Neural progenitor cell (in vitro differentiated cells): ENCODE results near the gene RNF26. TPM values are rescaled to one million over a fixed set of nuclear protein-coding genes. Genes with fewer than 3 reads are reported as not detected.
A peak's percentile ranks its signal among the peaks of the same experiment; 100 is the strongest.
"Not testable (repeated sequence)": the region's sequence is repeated elsewhere in the genome, so short reads cannot be mapped to it uniquely, and the experiment has no call there.

ENCODE experiments used
- DNase-seq: peaks from one replicate; pipeline ENCODE4 v3.0.0-alpha.2; 2016; ENCODE audit warnings: low spot score
- H2AFZ ChIP-seq: fragments of 200-600 bp; sonication (generic); replicated peaks from 2 replicates; pipeline ENCODE4 v1.6.1; 2016; ENCODE audit warnings: antibody characterized with exemption
- H3F3A ChIP-seq: fragments of 200-600 bp; sonication (generic); 2 replicates; pipeline ENCODE4 v1.6.1; 2016; ENCODE audit warnings: antibody characterized with exemption, low read depth
- H3K27ac ChIP-seq: fragments of 200-600 bp; sonication (generic); 2 replicates; pipeline ENCODE4 v1.5.1; 2016; ENCODE audit warnings: mild to moderate bottlenecking
- H3K27me3 ChIP-seq: fragments of 200-600 bp; sonication (generic); 2 replicates; pipeline ENCODE4 v1.6.1; 2016; ENCODE audit warnings: mild to moderate bottlenecking, moderate library complexity
- H3K36me3 ChIP-seq: fragments of 200-600 bp; sonication (generic); 2 replicates; pipeline ENCODE4 v1.5.1; 2016
- H3K4me1 ChIP-seq: fragments of 200-600 bp; sonication (generic); 2 replicates; pipeline ENCODE4 v1.6.1; 2016; ENCODE audit warnings: mixed run types
- H3K4me2 ChIP-seq: fragments of 200-600 bp; sonication (generic); 2 replicates; pipeline ENCODE4 v1.6.1; 2016
- H3K4me3 ChIP-seq: fragments of 200-600 bp; sonication (generic); 2 replicates; pipeline ENCODE4 v1.5.1; 2016
- H3K79me2 ChIP-seq: fragments of 200-600 bp; sonication (generic); 2 replicates; pipeline ENCODE4 v1.6.1; 2016; ENCODE audit warnings: low read depth
- H3K9ac ChIP-seq: fragments of 200-600 bp; sonication (generic); 2 replicates; pipeline ENCODE4 v1.6.1; 2016
- H3K9me3 ChIP-seq: fragments of 200-600 bp; sonication (generic); 2 replicates; pipeline ENCODE4 v1.5.1; 2016; ENCODE audit warnings: low read depth
- H4K20me1 ChIP-seq: fragments of 200-600 bp; sonication (generic); 2 replicates; pipeline ENCODE4 v1.6.1; 2016; ENCODE audit warnings: low read depth
- H3K27ac Mint-ChIP-seq: 3 replicates; pipeline ENCODE4 v1.8.0; 2021; ENCODE audit warnings: mixed read lengths
- H3K27me3 Mint-ChIP-seq: 2 replicates; pipeline ENCODE4 v1.8.0; 2022; ENCODE audit warnings: low read depth, mild to moderate bottlenecking, inconsistent platforms, moderate library complexity, mixed read lengths; ENCODE audit not compliant: insufficient read depth
- H3K36me3 Mint-ChIP-seq: 3 replicates; pipeline ENCODE4 v1.8.0; 2021; ENCODE audit warnings: mixed read lengths
- H3K4me1 Mint-ChIP-seq: 3 replicates; pipeline ENCODE4 v1.8.0; 2021; ENCODE audit warnings: mixed read lengths
- H3K4me3 Mint-ChIP-seq: 3 replicates; pipeline ENCODE4 v1.8.0; 2021; ENCODE audit warnings: mild to moderate bottlenecking, moderate library complexity, mixed read lengths
- H3K9me3 Mint-ChIP-seq: 3 replicates; pipeline ENCODE4 v1.8.0; 2020; ENCODE audit warnings: mixed read lengths
- CTCF ChIP-seq: fragments of 200-600 bp; sonication (generic); IDR thresholded peaks from 2 replicates; pipeline ENCODE4 v1.5.1; 2017; ENCODE audit warnings: antibody characterized with exemption, mild to moderate bottlenecking
- EZH2 ChIP-seq: fragments of 200-600 bp; sonication (generic); IDR thresholded peaks from 2 replicates; pipeline ENCODE4 v1.6.1; 2017; ENCODE audit warnings: antibody characterized with exemption, mild to moderate bottlenecking, moderate library complexity
- EZH2phosphoT487 ChIP-seq: fragments of 200-600 bp; sonication (generic); IDR thresholded peaks from 2 replicates; pipeline ENCODE4 v1.6.1; 2017; ENCODE audit warnings: antibody characterized with exemption
- total RNA-seq: library from RNA; depleted of rRNA; stranded (reverse); fragments of >200 nt; gene quantifications from 2 replicates; pipeline ENCODE4 v1.2.3, GENCODE V29; 2015; ENCODE audit warnings: low replicate concordance

RNF26 gene
- total RNA-seq, 1 donor from 2014 or later: 17.1 TPM

GRCh38 chr11:119380827-119381180, 46.5 kb downstream of the RNF26 start:
- no peak overlapping the region for H3K9ac ChIP-seq
- H3K4me1 Mint-ChIP-seq: peaks cover 32% of the 10 kb centered on the region
- TF ChIP-seq EZH2 (no peak), CTCF (no peak), EZH2phosphoT487 (no peak)
- no peak overlapping the region for H3K27ac Mint-ChIP-seq
- H3K4me2 ChIP-seq: peak overlapping the region; percentile 91
- peaks cover 6% of the 10 kb centered on the region for H4K20me1 ChIP-seq
- no peaks in the 10 kb centered on the region for H3K36me3 Mint-ChIP-seq
- H3K4me1 ChIP-seq: peaks cover 52% of the 10 kb centered on the region
- H3K4me3 Mint-ChIP-seq: no peak overlapping the region
- no peaks in the 10 kb centered on the region for H3K9me3 ChIP-seq
- H3K27ac ChIP-seq: no peak overlapping the region
- peaks cover 54% of the 10 kb centered on the region for H3F3A ChIP-seq
- H3K36me3 ChIP-seq: no peaks in the 10 kb centered on the region
- H3K27me3 ChIP-seq: peaks cover 22% of the 10 kb centered on the region
- H2AFZ ChIP-seq: peak overlapping the region; percentile 80
- H3K4me3 ChIP-seq: peak overlapping the region; percentile 57
- DNase-seq: peak; percentile 62
- H3K79me2 ChIP-seq: no peaks in the 10 kb centered on the region
- no peaks in the 10 kb centered on the region for H3K9me3 Mint-ChIP-seq
- H3K27me3 Mint-ChIP-seq: peaks cover 6% of the 10 kb centered on the region

- Histone ChIP-seq H3K9ac (no peak within 1 kb of the TSS), H3K36me3 (no peaks in the 10 kb centered on the region), H3K4me2 (peak within 1 kb of the TSS; percentile 91), H3K27me3 (peaks cover 22% of the 10 kb centered on the region), H2AFZ (peak within 1 kb of the TSS; percentile 80), H3K27ac (no peak within 1 kb of the TSS), H3F3A (peaks cover 48% of the 10 kb centered on the region), H3K4me3 (peak within 1 kb of the TSS; percentile 57), H3K9me3 (no peaks in the 10 kb centered on the region), H4K20me1 (peaks cover 6% of the 10 kb centered on the region), H3K79me2 (no peaks in the 10 kb centered on the region), H3K4me1 (peaks cover 46% of the 10 kb centered on the region)
- Mint-ChIP-seq H3K27ac (no peak within 1 kb of the TSS), H3K27me3 (peaks cover 6% of the 10 kb centered on the region), H3K4me3 (no peak within 1 kb of the TSS), H3K4me1 (peaks cover 28% of the 10 kb centered on the region), H3K9me3 (no peaks in the 10 kb centered on the region), H3K36me3 (no peaks in the 10 kb centered on the region)
- peak; percentile 96 for DNase-seq
- peak; percentile 85 for TF ChIP-seq CTCF
- TF ChIP-seq EZH2phosphoT487: no peak
These were observed 47.1 kb downstream of the RNF26 start, which contains the start of gene USP2 for GRCh38 chr11:119381181-119381988. TSS of gene USP2 (minus strand) at chr11:119381690. CDS start at chr11:119373480, 8,210 bp downstream.

GRCh38 chr11:119382101-119382500, 47.8 kb downstream of the RNF26 start:
- H3K9me3 ChIP-seq: no peaks in the 10 kb centered on the region
- H3K4me3 Mint-ChIP-seq: no peak overlapping the region
- peak overlapping the region; percentile 20 for H2AFZ ChIP-seq
- H3K27me3 ChIP-seq: peaks cover 22% of the 10 kb centered on the region
- H3K4me1 ChIP-seq: peaks cover 39% of the 10 kb centered on the region
- H4K20me1 ChIP-seq: peaks cover 6% of the 10 kb centered on the region
- no peak overlapping the region for H3K27ac Mint-ChIP-seq
- H3K27ac ChIP-seq: no peak overlapping the region
- no peaks in the 10 kb centered on the region for H3K79me2 ChIP-seq
- no peaks in the 10 kb centered on the region for H3K36me3 Mint-ChIP-seq
- peak overlapping the region; percentile 57 for H3K4me3 ChIP-seq
- peaks cover 6% of the 10 kb centered on the region for H3K27me3 Mint-ChIP-seq
- DNase-seq: no peak
- no peaks in the 10 kb centered on the region for H3K36me3 ChIP-seq
- H3K4me2 ChIP-seq: peak overlapping the region; percentile 91
- peaks cover 41% of the 10 kb centered on the region for H3F3A ChIP-seq
- H3K9ac ChIP-seq: no peak overlapping the region
- no peak for TF ChIP-seq EZH2phosphoT487
- no peak for TF ChIP-seq EZH2
- no peak for TF ChIP-seq CTCF
- no peaks in the 10 kb centered on the region for H3K9me3 Mint-ChIP-seq
- H3K4me1 Mint-ChIP-seq: peaks cover 24% of the 10 kb centered on the region

- peak overlapping the region; percentile 91 for H3K4me2 ChIP-seq
- H3K4me3 Mint-ChIP-seq, H3K9ac ChIP-seq, H3K9me3 Mint-ChIP-seq, H3K27ac Mint-ChIP-seq, DNase-seq, H3K36me3 Mint-ChIP-seq, H3K27me3 Mint-ChIP-seq, H4K20me1 ChIP-seq, H3K27ac ChIP-seq, H2AFZ ChIP-seq, H3K36me3 ChIP-seq, H3K79me2 ChIP-seq, H3K9me3 ChIP-seq: not testable (repeated sequence)
- peaks cover 35% of the 10 kb centered on the region for H3K4me1 ChIP-seq
- H3K27me3 ChIP-seq: peaks cover 22% of the 10 kb centered on the region
- H3K4me3 ChIP-seq: peak overlapping the region; percentile 57
- H3K4me1 Mint-ChIP-seq: peaks cover 24% of the 10 kb centered on the region
- peaks cover 37% of the 10 kb centered on the region for H3F3A ChIP-seq
These were observed 48.2 kb downstream of the RNF26 start for GRCh38 chr11:119382513-119382912.
